WTC11 (cell line): ENCODE data around the gene TTC39C.

Experiments
- ATF2 ChIP-seq: sonication (generic); formaldehyde crosslinking; IDR thresholded peaks from 2 replicates; pipeline ENCODE4 v1.8.1; 2022; ENCODE audit warnings: low read depth, missing genetic modification reagents, borderline replicate concordance
- CBFB ChIP-seq: sonication (generic); formaldehyde crosslinking; IDR thresholded peaks from 2 replicates; pipeline ENCODE4 v1.8.1; 2022; ENCODE audit warnings: mild to moderate bottlenecking, low read depth, missing genetic modification reagents
- CTCF ChIP-seq: fragments of 200-600 bp; IDR thresholded peaks from 2 replicates; pipeline ENCODE4 v1.8.0; 2022; ENCODE audit warnings: antibody characterized with exemption
- GABPB1 ChIP-seq: sonication (generic); formaldehyde crosslinking; IDR thresholded peaks from 2 replicates; pipeline ENCODE4 v1.8.1; 2023; ENCODE audit warnings: mild to moderate bottlenecking, missing genetic modification reagents
- MAX ChIP-seq: sonication (generic); formaldehyde crosslinking; IDR thresholded peaks from 2 replicates; pipeline ENCODE4 v1.8.0; 2022; ENCODE audit warnings: mild to moderate bottlenecking, missing genetic modification reagents
- TP53 ChIP-seq: sonication (generic); formaldehyde crosslinking; IDR thresholded peaks from 2 replicates; pipeline ENCODE4 v1.8.1; 2023; ENCODE audit warnings: mild to moderate bottlenecking, missing genetic modification reagents
- ZBTB21 ChIP-seq: sonication (generic); formaldehyde crosslinking; IDR thresholded peaks from 2 replicates; pipeline ENCODE4 v1.8.1; 2023; ENCODE audit warnings: mild to moderate bottlenecking, missing genetic modification reagents, borderline replicate concordance

GRCh38 chr18:24071779-24072178, 57.2 kb downstream of the TTC39C start:
- TF ChIP-seq TP53: no peak
- no peak for TF ChIP-seq ZBTB21 (CRISPR knock-in tag)
- TF ChIP-seq CTCF: no peak
- TF ChIP-seq MAX: no peak
- no peak for TF ChIP-seq GABPB1
- no peak for TF ChIP-seq ATF2
- no peak for TF ChIP-seq CBFB (CRISPR knock-in tag)
